ENCODE measurements around the gene ZNF343. TPM values are rescaled to one million over a fixed set of nuclear protein-coding genes. Genes with fewer than 3 reads are reported as not detected.
A peak's percentile ranks its signal among the peaks of the same experiment; 100 is the strongest.

ZNF343 gene
- total and polyA plus RNA-seq, 2 experiments from 2014 or later, result 2.4 to 6.4 TPM

- TF ChIP-seq EZH2 (IDR thresholded peaks at IDR 0.05; ENCODE audit: low read depth, unreplicated experiment), result no peak
- no peak for TF ChIP-seq JUNB (IDR thresholded peaks at IDR 0.05; ENCODE audit: unreplicated experiment)
- no peak for TF ChIP-seq ZNF331 (CRISPR knock-in tag; IDR thresholded peaks at IDR 0.05; ENCODE audit: low read depth)
- Histone ChIP-seq H4K20me1 (replicated peaks; ENCODE audit: insufficient read depth) (peaks cover 47% of the 10 kb centered on the region), H3K79me2 (replicated peaks; ENCODE audit: insufficient read depth) (peaks cover 55% of the 10 kb centered on the region), H3K4me3 (peak overlapping the region; percentile 100), H2AFZ (no peak overlapping the region), H3K4me1 (ENCODE audit: insufficient read depth) (peaks cover 4% of the 10 kb centered on the region; the same call in 1 of the 2 replicates), H3F3A (replicated peaks; ENCODE audit: low read depth) (no peaks in the 10 kb centered on the region; the same call in 1 of the 2 replicates), H3K36me3 (ENCODE audit: insufficient read depth) (peaks cover 33% of the 10 kb centered on the region), H3K27me3 (ENCODE audit: insufficient read depth) (no peaks in the 10 kb centered on the region), H3K9me2 (ENCODE audit: insufficient read depth) (no peaks in the 10 kb centered on the region), H3K4me2 (peak overlapping the region; percentile 83), H3K27ac (ENCODE audit: low read depth) (peak overlapping the region; percentile 91)
- Mint-ChIP-seq H3K36me3 (ENCODE audit: low read depth) (peaks cover 56% of the 10 kb centered on the region), H3K4me1 (peaks cover 27% of the 10 kb centered on the region), H3K27ac (peak overlapping the region; percentile 100), H3K9me3 (no peaks in the 10 kb centered on the region), H3K4me3 (peak overlapping the region; percentile 100), H3K27me3 (ENCODE audit: insufficient read depth, low read depth, poor library complexity) (peaks cover 17% of the 10 kb centered on the region)
- DNase-seq (ENCODE audit: low spot score) (peak; percentile 36), ATAC-seq (peak; percentile 50)
Measured at GRCh38 chr20:2469991-2470422, 38.7 kb downstream of the ZNF343 start.

DNA sequence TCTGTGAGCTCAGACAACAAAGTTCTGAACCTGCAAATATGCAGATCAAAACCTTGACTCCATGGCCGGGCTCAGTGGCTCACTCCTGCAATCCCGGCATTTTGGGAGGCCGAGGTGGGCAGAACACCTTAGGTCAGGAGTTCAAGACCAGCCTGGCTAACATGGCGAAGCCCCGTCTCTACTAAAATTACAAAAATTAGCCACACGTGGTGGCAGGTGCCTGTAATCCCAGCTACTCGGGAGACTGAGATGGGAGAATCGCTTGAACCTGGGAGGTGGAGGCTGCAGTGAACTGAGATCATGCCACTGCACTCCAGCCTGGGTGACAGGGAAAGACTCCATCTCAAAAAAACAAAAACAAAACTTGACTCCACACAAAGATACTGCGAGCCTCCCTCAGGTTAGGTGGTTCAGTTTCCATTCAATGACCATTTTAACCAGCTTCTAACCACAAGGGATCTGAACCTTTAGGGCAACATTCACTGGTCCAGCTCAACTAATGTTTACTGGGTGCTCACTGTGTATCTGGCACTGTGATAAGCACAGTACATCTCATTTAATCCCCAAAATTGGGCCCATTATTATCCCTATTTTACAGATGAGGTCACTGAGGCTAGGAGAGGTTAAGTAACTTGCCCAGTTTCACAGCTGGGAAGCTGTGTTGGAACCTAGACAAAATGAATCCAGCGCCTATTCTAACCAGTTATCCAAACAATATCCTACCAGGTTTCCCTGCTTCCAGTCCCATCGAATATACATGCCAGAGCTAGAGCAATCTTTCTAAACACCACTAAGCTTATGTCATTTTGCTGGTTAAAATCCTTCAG, 39.9 kb downstream of the ZNF343 start:
- H3K79me2 ChIP-seq (replicated peaks; ENCODE audit: insufficient read depth), result peaks cover 65% of the 10 kb centered on the region
- H3K4me3 ChIP-seq, result peak overlapping the region; percentile 100
- H3K36me3 Mint-ChIP-seq (ENCODE audit: low read depth), result peaks cover 69% of the 10 kb centered on the region

More for the DNA sequence above, 39.9 kb downstream of the ZNF343 start:
- H4K20me1 ChIP-seq (replicated peaks; ENCODE audit: insufficient read depth), result peaks cover 57% of the 10 kb centered on the region
- no peaks in the 10 kb centered on the region for H3K9me3 Mint-ChIP-seq
- peak overlapping the region; percentile 53; the same call in 1 of the 2 replicates for H3K27ac Mint-ChIP-seq
- H3K4me1 ChIP-seq (ENCODE audit: insufficient read depth), result peaks cover 4% of the 10 kb centered on the region; the same call in 1 of the 2 replicates
- no peak for DNase-seq (ENCODE audit: low spot score)
- H2AFZ ChIP-seq, result no peak overlapping the region
- H3K36me3 ChIP-seq (ENCODE audit: insufficient read depth), result peaks cover 45% of the 10 kb centered on the region
- H3K4me2 ChIP-seq, result peak overlapping the region; percentile 83
- H3F3A ChIP-seq (replicated peaks; ENCODE audit: low read depth), result peaks cover 5% of the 10 kb centered on the region; the same call in 1 of the 2 replicates
- H3K27me3 Mint-ChIP-seq (ENCODE audit: insufficient read depth, low read depth, poor library complexity), result peaks cover 17% of the 10 kb centered on the region
- H3K9me2 ChIP-seq (ENCODE audit: insufficient read depth), result no peaks in the 10 kb centered on the region
- H3K4me1 Mint-ChIP-seq, result peaks cover 24% of the 10 kb centered on the region
- TF ChIP-seq ZNF114 (CRISPR knock-in tag; IDR thresholded peaks at IDR 0.05) (no peak), NANOG (IDR thresholded peaks at IDR 0.05; ENCODE audit: borderline replicate concordance) (no peak)
- TF ChIP-seq, protein P1, sequence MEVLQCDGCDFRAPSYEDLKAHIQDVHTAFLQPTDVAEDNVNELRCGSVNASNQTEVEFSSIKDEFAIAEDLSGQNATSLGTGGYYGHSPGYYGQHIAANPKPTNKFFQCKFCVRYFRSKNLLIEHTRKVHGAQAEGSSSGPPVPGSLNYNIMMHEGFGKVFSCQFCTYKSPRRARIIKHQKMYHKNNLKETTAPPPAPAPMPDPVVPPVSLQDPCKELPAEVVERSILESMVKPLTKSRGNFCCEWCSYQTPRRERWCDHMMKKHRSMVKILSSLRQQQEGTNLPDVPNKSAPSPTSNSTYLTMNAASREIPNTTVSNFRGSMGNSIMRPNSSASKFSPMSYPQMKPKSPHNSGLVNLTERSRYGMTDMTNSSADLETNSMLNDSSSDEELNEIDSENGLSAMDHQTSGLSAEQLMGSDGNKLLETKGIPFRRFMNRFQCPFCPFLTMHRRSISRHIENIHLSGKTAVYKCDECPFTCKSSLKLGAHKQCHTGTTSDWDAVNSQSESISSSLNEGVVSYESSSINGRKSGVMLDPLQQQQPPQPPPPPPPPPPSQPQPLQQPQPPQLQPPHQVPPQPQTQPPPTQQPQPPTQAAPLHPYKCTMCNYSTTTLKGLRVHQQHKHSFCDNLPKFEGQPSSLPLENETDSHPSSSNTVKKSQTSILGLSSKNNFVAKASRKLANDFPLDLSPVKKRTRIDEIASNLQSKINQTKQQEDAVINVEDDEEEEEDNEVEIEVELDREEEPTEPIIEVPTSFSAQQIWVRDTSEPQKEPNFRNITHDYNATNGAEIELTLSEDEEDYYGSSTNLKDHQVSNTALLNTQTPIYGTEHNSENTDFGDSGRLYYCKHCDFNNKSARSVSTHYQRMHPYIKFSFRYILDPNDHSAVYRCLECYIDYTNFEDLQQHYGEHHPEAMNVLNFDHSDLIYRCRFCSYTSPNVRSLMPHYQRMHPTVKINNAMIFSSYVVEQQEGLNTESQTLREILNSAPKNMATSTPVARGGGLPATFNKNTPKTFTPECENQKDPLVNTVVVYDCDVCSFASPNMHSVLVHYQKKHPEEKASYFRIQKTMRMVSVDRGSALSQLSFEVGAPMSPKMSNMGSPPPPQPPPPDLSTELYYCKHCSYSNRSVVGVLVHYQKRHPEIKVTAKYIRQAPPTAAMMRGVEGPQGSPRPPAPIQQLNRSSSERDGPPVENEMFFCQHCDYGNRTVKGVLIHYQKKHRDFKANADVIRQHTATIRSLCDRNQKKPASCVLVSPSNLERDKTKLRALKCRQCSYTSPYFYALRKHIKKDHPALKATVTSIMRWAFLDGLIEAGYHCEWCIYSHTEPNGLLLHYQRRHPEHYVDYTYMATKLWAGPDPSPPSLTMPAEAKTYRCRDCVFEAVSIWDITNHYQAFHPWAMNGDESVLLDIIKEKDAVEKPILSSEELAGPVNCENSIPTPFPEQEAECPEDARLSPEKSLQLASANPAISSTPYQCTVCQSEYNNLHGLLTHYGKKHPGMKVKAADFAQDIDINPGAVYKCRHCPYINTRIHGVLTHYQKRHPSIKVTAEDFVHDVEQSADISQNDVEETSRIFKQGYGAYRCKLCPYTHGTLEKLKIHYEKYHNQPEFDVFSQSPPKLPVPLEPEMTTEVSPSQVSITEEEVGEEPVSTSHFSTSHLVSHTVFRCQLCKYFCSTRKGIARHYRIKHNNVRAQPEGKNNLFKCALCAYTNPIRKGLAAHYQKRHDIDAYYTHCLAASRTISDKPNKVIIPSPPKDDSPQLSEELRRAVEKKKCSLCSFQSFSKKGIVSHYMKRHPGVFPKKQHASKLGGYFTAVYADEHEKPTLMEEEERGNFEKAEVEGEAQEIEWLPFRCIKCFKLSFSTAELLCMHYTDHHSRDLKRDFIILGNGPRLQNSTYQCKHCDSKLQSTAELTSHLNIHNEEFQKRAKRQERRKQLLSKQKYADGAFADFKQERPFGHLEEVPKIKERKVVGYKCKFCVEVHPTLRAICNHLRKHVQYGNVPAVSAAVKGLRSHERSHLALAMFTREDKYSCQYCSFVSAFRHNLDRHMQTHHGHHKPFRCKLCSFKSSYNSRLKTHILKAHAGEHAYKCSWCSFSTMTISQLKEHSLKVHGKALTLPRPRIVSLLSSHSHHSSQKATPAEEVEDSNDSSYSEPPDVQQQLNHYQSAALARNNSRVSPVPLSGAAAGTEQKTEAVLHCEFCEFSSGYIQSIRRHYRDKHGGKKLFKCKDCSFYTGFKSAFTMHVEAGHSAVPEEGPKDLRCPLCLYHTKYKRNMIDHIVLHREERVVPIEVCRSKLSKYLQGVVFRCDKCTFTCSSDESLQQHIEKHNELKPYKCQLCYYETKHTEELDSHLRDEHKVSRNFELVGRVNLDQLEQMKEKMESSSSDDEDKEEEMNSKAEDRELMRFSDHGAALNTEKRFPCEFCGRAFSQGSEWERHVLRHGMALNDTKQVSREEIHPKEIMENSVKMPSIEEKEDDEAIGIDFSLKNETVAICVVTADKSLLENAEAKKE (CRISPR knock-in tag; IDR thresholded peaks at IDR 0.05), result no peak
- no peaks in the 10 kb centered on the region for H3K27me3 ChIP-seq (ENCODE audit: insufficient read depth)
- H3K27ac ChIP-seq (ENCODE audit: low read depth), result no peak overlapping the region
- peak overlapping the region; percentile 100 for H3K4me3 Mint-ChIP-seq
- ATAC-seq, result no peak
